AG08396 (cell line): ENCODE results near the gene GNA15.
"Not testable (repeated sequence)": the region's sequence is repeated elsewhere in the genome, so short reads cannot be mapped to it uniquely, and the experiment has no call there.

Experiments used
- DNase-seq: peaks from one replicate; pipeline ENCODE4 v3.0.0; 2012; ENCODE audit warnings: low spot score, mixed read lengths

The GNA15 gene, protein sequence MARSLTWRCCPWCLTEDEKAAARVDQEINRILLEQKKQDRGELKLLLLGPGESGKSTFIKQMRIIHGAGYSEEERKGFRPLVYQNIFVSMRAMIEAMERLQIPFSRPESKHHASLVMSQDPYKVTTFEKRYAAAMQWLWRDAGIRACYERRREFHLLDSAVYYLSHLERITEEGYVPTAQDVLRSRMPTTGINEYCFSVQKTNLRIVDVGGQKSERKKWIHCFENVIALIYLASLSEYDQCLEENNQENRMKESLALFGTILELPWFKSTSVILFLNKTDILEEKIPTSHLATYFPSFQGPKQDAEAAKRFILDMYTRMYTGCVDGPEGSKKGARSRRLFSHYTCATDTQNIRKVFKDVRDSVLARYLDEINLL

GRCh38 chr19:3135961-3136683, at the start of gene GNA15:
Gene GNA15 (plus strand): TSS chr19:3136033. CDS start chr19:3136451, 418 bp downstream.
- DNase-seq: no peak

DNA sequence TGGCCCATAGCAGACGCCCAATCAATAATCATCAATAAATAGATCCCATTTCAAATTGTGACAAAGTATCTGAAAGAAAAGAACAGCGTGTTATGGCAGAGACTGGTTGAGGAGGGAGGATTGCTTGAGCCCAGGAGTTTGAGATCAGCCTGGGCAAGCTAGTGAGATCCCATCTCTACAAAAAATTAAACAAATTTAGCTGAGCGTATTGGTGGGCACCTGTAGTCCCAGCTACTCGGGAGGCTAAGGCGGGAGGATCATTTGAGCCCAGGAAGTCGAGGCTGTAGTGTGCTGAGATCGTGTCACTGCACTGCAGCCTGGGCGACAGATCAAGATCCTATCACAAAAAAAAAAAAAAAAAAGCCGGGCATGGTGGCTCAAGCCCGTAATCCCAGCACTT, 48.1 kb upstream of the GNA15 start:
- DNase-seq: no peak

DNA sequence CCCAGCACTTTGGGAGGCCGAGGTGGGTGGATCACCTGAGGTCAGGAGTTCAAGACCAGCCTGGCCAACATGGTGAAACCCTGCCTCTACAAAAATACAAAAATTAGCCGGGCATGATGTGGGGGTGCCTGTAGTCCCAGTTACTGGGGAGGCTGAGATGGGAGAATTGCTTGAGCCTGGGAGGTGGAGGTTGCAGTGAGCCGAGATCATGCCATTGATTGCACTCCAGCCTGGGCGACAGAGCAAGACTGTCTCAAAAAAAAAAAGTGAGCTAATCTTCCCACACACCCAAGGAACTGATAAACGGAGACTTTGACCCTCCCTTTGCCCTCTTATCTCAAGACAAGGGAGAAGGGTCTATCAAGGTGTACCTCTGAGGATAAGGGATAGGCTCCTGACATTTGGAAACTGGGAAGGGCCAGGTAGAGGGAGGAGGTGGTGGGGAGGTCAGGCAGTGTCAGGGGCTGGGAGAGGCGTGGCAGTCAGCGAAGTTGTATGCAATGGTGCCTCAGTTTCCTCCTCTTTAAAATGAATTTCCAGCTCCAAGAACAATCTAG, 46.5 kb upstream of the GNA15 start:
- DNase-seq: not testable (repeated sequence)

GRCh38 chr19:3094601-3095440, 41.0 kb upstream of the GNA15 start:
- no peak for DNase-seq

DNA sequence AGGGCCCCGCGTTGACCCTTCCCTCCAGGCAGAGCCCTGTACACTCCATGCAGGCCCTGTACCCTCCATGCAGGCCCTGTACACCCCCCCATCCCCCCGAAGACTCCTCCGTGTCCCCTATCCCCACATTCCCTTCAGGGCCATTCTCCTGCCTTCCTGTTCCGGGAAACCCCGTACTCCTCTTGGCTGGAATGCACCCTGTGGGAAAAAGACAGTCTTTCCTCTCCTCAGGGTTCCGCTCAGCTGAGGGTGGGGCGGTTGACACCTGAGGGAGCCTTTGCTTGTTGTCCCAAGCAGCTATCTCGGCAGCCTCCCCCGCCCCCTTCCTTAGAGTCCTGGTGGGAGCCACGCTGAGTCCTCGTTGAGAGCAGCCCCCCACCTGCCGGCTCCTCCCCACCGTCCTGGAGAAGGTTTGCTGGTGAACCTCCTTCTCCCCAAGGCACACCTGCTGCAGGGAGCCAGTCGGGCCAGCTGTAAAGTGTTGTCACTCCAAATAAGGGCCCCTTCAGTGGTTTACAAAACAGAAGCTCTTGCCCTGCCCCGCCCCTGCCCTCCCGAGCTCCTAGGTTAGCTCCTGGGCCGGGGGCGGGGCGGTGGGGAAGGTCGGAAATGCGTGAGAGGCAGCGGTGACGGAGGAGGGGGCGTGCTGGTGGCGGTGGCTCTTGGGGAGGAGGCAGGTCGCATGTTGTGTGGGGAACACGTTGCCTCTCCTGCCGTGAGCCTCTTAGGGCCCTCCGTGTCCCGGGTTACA, 40.2 kb upstream of the GNA15 start:
- DNase-seq: no peak

DNA sequence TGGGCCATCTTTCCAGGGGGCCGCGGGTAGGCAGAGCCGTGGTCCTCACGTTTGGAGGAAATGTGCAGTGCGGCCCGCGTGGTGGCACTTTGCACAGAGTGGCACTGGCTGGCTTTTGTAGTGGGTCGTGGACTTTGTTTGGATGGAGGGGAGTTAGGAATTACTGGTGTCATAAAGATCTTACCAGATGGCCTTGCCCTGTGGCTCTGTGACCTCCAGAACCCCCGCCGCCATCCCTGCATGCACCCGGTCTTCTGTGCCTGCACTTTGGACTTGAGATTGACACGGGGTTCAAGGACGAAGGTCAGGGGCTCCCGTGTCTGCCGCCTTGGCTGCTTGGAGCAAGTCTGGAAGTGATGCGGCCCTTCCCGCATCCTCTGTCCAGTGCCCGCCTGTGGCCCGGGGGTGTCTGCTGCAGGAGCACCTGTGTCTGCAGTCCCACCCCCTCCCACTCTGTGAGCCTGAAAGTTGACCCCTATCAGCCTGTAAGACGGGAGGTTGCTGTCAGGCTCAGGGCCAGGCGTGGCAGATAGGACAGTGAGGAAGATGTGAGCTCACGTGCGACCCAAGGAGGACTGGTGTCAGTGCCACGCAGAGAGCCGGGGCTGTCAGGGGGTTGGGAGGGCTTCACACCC, 39.4 kb upstream of the GNA15 start:
- DNase-seq: no peak

GRCh38 chr19:3096902-3097326, 38.9 kb upstream of the GNA15 start:
- DNase-seq: no peak

DNA sequence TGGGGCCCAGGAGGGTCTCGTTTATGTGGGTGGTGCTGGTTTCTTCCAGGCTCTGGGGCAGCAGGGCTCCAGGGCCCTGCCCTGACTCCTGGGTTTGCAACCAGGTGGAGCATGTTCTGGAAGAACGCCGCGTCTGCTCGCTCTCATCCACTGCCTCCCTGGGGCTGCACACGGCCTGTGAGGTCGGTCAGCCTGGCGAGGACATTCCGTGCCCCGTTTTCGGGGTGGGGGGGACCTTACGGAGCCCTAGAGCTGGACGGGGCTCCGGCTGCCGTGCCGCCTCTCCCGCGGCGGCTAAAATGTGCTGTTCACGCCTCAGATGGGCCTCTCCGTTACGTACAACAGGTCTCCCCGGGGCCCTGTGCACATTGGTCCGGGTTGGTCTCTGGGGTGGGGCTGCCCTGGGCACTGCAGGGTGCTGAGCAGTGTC, 38.4 kb upstream of the GNA15 start:
- no peak for DNase-seq

DNA sequence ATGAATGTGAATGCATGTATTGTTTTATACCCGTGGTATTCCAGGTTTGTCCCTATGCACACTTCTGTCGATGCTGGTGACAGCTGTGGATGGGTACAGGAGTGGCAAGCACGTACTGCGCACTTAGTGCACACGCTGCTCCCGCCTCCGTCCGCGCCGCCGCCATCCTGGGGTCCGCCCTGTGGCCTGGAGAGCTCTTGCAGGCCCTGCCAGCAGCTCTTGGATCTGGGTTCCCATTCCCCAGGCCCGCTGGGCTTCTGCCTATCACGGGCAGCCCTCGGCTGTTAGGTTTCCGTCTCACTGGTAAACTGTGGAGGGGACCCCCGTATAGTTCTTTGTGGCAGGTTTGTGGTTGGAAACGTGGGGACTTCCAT, 37.7 kb upstream of the GNA15 start:
- DNase-seq: peak; percentile 54

DNA sequence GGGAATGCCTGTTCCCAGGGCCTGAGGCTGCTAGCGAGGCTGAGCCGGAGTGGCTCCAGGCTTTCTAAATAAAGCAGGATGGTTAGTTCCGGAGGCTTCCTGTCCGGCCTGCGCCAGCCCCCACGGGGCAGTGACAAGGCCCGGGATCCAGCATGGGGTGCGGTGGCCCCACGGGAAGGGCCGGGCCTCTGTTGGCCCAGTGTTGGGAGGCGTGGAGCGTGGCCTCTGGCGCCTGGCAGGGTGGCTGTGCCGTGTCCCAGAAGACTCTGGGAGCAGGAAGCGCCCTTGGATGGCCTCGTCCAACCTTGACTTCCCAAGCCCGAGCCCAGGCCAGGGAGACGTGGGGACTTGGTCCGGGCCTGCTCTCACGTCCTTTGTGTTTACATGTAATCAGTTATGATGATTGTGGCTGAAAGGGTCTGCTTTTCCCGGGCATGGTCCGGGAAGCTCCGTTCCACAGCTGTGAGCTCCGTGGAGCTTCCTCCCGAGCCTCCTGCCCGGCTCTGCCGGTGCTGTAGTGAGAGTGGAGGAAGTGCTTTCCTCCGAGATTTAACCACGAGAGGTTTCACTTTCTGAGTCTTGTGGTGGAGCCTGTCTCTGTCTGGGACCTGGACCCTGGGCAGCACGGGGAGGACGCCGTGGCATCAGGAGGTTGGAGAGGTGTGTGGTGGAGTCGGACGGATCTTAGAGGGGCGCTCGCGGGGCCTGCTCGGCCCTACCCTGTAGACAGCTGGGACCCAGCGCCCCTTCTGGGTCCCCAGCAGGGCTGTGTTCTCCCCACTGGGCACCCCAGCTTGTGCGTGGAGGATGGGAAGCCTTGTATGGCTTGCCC, 37.1 kb upstream of the GNA15 start:
- peak; percentile 73 for DNase-seq

DNA sequence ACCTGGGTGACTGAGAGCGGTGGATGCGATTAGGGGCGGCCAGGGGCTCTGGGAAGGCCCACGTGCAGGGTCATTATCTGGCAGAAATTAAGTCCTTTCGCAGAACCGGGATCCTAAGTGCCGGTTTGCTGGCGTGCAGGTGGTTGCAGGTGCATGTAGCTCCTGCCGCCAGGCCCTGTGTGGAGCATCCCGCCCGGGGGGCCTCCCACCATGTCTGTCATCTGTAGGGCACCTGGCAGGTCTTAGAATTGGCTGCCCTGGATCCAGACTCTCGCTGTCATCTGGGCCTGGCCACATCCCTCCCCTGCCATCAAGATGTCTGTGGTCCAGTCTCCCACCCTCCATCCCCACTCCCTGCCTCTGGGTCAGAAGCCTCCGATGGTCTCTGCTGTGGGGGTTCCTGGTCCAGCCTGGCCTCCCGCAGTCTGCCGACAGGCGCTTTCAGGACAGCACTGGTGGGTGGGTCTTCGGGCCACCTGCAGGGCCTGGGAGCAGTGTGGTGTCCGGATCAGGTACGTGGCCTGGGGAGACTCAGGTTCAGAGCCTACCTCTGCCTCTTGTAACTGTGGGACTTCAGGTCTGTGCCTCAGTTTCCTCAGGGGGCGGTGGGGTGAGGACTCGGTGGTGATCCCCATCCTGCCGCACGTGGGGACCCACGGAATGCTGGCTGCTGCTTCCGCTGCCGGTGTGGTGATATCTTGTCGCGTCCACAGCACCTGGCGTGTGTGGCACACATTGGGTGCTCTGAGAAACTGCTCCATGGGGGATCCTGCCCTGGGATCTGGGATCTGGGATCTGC, 36.3 kb upstream of the GNA15 start:
- DNase-seq: no peak

DNA sequence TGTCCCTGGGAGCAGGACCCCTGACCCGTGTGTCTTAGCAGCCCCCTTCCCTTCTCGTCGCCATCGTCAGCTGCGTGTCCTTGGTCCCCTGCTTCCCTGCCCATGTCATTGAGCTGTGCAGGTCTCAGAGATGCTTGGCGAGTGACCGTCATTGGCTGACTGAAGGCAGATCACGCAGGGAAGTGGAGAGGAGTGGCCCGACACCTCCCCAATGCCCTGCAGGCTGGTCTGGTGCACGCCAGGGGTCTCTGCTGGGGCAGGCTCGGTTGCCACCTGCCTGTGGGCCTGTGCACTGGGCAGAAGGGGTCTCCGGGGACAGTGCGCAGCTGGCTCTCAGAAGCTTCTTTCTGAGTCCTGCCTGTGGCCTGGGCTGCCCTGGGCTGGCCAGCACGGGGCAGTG, 35.5 kb upstream of the GNA15 start:
- no peak for DNase-seq

- no peak for DNase-seq
These were observed 34.8 kb upstream of the GNA15 start for GRCh38 chr19:3100747-3101730.

- DNase-seq: no peak
These were observed 33.3 kb upstream of the GNA15 start for GRCh38 chr19:3102239-3103140.

GRCh38 chr19:3104708-3104983, 31.2 kb upstream of the GNA15 start:
- DNase-seq: no peak

GRCh38 chr19:3105641-3106508, 30.0 kb upstream of the GNA15 start:
- DNase-seq: no peak
